Measurements from ENCODE around the gene CRYBB1. TPM values are rescaled to one million over a fixed set of nuclear protein-coding genes. Genes with fewer than 3 reads are reported as not detected.
A peak's percentile ranks its signal among the peaks of the same experiment; 100 is the strongest.

Gene CRYBB1
- total RNA-seq, 2 experiments from 2014 or later = not detected

DNA sequence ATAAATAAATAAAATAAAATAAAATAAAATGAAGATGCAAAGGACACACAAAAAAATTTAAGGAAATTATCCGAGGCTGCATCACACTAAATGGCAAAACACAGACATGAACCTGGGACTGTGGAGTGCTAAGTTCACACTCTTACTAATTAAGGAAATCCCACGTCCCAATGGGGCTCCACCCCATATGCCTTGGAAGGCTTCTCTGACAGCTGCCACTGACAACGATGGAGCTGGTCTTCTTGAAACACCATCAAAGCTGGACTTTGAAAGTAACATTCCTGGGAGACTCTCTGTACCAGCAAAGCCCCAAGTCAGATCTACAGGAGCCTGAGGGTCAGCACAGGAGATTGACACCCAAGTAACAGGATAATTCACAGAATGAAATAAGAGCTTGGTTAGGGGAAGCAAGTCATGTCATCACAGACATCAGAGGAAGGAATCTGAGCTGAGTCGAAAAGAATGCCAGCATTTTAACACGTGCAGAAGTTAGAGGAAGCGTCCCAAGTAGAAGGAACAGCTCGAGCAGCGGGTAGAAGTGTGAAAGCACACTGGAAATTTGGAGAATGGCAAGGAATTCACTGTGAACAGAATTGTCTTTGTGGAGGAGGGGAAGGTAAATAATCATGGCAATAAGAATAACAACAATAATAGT is 41.7 kb downstream of the CRYBB1 start:
- H3K27me3 Mint-ChIP-seq = no peaks in the 10 kb centered on the region
- ChIA-PET POLR2A (interaction anchor here (1.2 kb wide), 1 partner anchor 15 kb away, joined by 6 read pairs; no protein-coding TSS in a partner anchor), CTCF (interaction anchor here (1.5 kb wide), 1 partner anchor 103 kb away, joined by 3 read pairs; no protein-coding TSS in a partner anchor)
- TF ChIP-seq, protein P1, sequence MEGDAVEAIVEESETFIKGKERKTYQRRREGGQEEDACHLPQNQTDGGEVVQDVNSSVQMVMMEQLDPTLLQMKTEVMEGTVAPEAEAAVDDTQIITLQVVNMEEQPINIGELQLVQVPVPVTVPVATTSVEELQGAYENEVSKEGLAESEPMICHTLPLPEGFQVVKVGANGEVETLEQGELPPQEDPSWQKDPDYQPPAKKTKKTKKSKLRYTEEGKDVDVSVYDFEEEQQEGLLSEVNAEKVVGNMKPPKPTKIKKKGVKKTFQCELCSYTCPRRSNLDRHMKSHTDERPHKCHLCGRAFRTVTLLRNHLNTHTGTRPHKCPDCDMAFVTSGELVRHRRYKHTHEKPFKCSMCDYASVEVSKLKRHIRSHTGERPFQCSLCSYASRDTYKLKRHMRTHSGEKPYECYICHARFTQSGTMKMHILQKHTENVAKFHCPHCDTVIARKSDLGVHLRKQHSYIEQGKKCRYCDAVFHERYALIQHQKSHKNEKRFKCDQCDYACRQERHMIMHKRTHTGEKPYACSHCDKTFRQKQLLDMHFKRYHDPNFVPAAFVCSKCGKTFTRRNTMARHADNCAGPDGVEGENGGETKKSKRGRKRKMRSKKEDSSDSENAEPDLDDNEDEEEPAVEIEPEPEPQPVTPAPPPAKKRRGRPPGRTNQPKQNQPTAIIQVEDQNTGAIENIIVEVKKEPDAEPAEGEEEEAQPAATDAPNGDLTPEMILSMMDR (IDR thresholded peaks at IDR 0.05) = no peak
- H3K36me3 Mint-ChIP-seq (ENCODE audit: low read depth) = peaks cover 29% of the 10 kb centered on the region
- peak overlapping the region; percentile 26 for H3K27ac Mint-ChIP-seq
- DNase-seq (no peak), ATAC-seq (no peak)
- peaks cover 78% of the 10 kb centered on the region for H3K4me1 Mint-ChIP-seq (ENCODE audit: low read depth)
- H3K9me3 Mint-ChIP-seq = no peaks in the 10 kb centered on the region
- intact Hi-C loops (cut with micrococcal nuclease) = no loop called here
- H3K4me3 Mint-ChIP-seq = no peak overlapping the region

DNA sequence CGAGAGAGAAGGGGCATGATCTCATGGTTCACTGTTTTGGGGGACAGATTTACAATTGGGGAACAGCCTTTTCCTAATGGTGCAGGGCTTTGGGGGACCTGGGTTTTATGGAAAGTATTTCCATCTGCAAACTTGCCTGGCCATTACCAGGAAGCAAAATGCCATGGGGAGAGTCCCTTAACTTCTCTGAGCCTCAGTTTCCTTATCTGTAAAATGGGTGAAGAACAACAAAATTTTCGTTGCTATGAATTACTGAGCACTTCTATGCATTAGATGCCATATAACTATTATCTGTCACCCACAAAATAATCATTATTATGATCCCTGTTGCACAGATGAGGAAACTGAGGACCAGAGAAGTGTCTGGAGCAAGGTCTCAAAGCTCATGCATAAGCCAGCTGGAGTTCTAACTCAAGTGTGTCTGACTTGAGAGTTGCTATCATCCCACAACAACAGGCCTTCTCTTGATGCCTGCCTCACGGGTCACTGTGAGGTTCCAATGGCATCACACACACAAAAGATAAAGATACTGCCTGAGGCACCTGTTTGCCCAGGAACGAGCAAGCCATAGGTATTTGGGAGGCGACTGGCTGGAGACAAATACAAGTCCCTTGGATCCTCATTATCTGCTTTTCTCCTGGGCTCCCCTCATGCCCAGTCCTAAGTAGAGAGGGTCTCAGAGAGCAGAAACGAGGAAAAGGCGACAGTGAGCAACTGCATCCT is 43.7 kb downstream of the CRYBB1 start:
- peaks cover 31% of the 10 kb centered on the region for H3K36me3 Mint-ChIP-seq (ENCODE audit: low read depth)

DNA sequence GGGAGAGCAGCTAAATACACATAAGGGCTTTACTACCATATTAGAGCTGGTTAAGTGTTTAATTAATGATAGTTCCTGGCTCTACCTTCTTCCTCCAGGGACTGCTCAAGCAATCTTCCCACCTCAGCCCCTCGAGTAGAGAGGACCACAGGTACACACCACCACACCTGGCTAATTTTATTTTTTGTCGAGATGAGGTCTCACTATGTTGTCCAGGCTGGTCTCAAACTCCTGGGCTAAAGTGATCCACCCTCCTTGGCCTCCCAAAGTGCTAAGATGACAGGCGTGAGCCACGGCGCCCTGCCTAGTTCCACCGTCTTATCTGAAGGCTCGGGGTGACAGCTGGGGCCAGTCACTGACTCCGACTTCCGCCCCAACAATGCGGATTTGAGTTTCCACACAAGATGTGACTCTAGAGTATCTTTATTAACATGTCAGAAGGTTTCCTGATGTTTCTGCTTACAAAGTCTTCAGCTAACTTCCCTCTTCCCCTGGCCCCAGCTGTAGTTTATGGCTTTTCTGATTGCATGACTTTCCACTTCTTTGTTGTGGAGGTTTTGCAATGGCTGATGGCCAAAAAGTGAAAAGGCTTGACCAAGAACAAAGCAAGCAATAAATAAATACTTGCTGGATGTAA is 44.7 kb downstream of the CRYBB1 start:
- H3K9me3 Mint-ChIP-seq = no peaks in the 10 kb centered on the region
- DNase-seq (peak; percentile 60), ATAC-seq (peak; percentile 52)
- no peaks in the 10 kb centered on the region for H3K27me3 Mint-ChIP-seq
- peaks cover 71% of the 10 kb centered on the region for H3K4me1 Mint-ChIP-seq (ENCODE audit: low read depth)
- intact Hi-C loops (cut with micrococcal nuclease) = no loop called here
- TF ChIP-seq, protein P1 (IDR thresholded peaks at IDR 0.05) = no peak
- H3K27ac Mint-ChIP-seq = peak overlapping the region; percentile 66
- POLR2A ChIA-PET = interaction anchor here (0.6 to 1.5 kb wide), 4 partner anchors 8 to 39 kb away, joined by 3 to 5 read pairs (median 3); no protein-coding TSS in a partner anchor
- CTCF ChIA-PET = no interaction called here
- no peak overlapping the region for H3K4me3 Mint-ChIP-seq
- peaks cover 29% of the 10 kb centered on the region for H3K36me3 Mint-ChIP-seq (ENCODE audit: low read depth)

More for the DNA sequence above, 43.7 kb downstream of the CRYBB1 start:
- DNase-seq (no peak), ATAC-seq (no peak)
- ChIA-PET CTCF (no interaction called here), POLR2A (no interaction called here)
- TF ChIP-seq, protein P1 (IDR thresholded peaks at IDR 0.05) = no peak
- Mint-ChIP-seq H3K4me3 (no peak overlapping the region), H3K27ac (peak overlapping the region; percentile 66), H3K27me3 (no peaks in the 10 kb centered on the region), H3K9me3 (no peaks in the 10 kb centered on the region), H3K4me1 (ENCODE audit: low read depth) (peaks cover 72% of the 10 kb centered on the region)
- intact Hi-C loops (cut with micrococcal nuclease) = no loop called here

DNA sequence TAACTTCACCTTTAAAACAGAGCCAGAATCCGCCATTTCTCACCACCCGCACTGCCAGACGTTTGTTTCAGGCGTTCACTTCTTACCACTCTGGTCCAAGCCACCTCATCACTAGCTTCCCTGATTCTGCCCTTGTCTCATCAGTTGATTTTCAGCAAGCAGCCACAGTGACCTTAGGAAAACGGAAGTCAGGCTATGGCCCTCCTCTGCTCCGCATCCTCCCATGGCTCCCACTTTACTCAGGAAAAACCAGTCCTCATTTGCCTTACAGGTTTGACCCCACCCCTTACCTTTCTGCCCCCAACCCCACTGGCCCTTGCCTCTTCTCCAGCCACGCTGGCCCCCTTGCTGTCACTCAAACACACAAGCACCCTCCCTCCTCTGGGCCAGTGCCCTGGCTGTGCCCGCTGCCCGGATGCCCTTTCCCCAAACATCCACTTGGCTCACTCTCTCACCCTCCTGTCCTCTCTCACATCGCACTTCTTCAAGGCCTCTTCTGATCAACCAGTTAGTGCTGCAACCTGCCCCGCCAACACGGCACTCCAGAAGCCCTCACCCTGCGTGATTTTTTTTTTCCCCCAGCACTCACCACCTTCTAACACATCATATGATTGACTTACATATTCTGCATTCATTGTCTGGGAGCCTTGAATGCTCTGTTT is 46.8 kb downstream of the CRYBB1 start:
- Mint-ChIP-seq H3K36me3 (ENCODE audit: low read depth) (peaks cover 21% of the 10 kb centered on the region), H3K4me1 (ENCODE audit: low read depth) (peaks cover 74% of the 10 kb centered on the region), H3K27ac (peak overlapping the region; percentile 9), H3K4me3 (no peak overlapping the region), H3K27me3 (no peaks in the 10 kb centered on the region), H3K9me3 (no peaks in the 10 kb centered on the region)
- DNase-seq = no peak
- POLR2A ChIA-PET = interaction anchor here (1.0 kb wide), 1 partner anchor 15 kb away, joined by 4 read pairs; no protein-coding TSS in a partner anchor
- intact Hi-C loops (cut with micrococcal nuclease) = no loop called here
- TF ChIP-seq, protein P1 (IDR thresholded peaks at IDR 0.05) = no peak
- CTCF ChIA-PET = no interaction called here
- ATAC-seq = no peak

Measured in activated CD8-positive, alpha-beta T cell treated with anti-CD3 and anti-CD28 coated beads for 36 hours (primary cell).